HepG2 (cell line): ENCODE measurements around the gene SLC6A8. TPM values are rescaled to one million over a fixed set of nuclear protein-coding genes. Genes with fewer than 3 reads are reported as not detected.

Source experiments
- AHR ChIP-seq: IDR thresholded peaks from 2 replicates; pipeline ENCODE4 v1.6.1; 2018; ENCODE audit warnings: missing genetic modification reagents, missing compliant biosample characterization
- BCL6 ChIP-seq: IDR thresholded peaks from 2 replicates; pipeline ENCODE4 v1.6.1; 2016; ENCODE audit warnings: missing genetic modification reagents, missing compliant biosample characterization
- BHLHE40 ChIP-seq: IDR thresholded peaks from 2 replicates; pipeline ENCODE4 v1.6.1; 2011; ENCODE audit warnings: low read length, improper control_type of control experiment
- FOXA3 ChIP-seq: IDR thresholded peaks from 2 replicates; pipeline ENCODE4 v1.6.1; 2016; ENCODE audit warnings: missing genetic modification reagents, missing compliant biosample characterization
- GTF3A ChIP-seq: sonication (generic); formaldehyde crosslinking; conservative IDR thresholded peaks from 2 replicates; pipeline ENCODE4 v1.4.0; 2020; ENCODE audit warnings: mild to moderate bottlenecking, missing genetic modification reagents
- HDAC2 ChIP-seq: sonication (generic); formaldehyde crosslinking; IDR thresholded peaks from 2 replicates; pipeline ENCODE4 v1.4.0; 2020; ENCODE audit warnings: missing genetic modification reagents
- HNF1A ChIP-seq, 2 experiments: sonication (generic) in 1 of 2; formaldehyde crosslinking in 1 of 2; IDR thresholded peaks; 2 replicates each; pipeline versions ENCODE4 v1.4.0 to v1.6.1; 2016 to 2020; ENCODE audit warnings: borderline replicate concordance in 1 of 2, low read depth in 1 of 2, mild to moderate bottlenecking in 1 of 2, missing genetic modification reagents in 1 of 2
- JUNB ChIP-seq: sonication (generic); formaldehyde crosslinking; IDR thresholded peaks from 2 replicates; pipeline ENCODE4 v1.8.0; 2022; ENCODE audit warnings: missing genetic modification reagents, mild to moderate bottlenecking, borderline replicate concordance
- KDM4B ChIP-seq: sonication (generic); formaldehyde crosslinking; IDR thresholded peaks from 2 replicates; pipeline ENCODE4 v1.4.0; 2020; ENCODE audit warnings: missing genetic modification reagents
- NFATC3 ChIP-seq: sonication (generic); formaldehyde crosslinking; IDR thresholded peaks from 2 replicates; pipeline ENCODE4 v1.5.1; 2020; ENCODE audit warnings: mild to moderate bottlenecking, missing genetic modification reagents
- NR2F6 ChIP-seq, 2 experiments: IDR thresholded peaks; 2 replicates each; pipeline ENCODE4 v1.6.1; 2016; ENCODE audit warnings: antibody characterized with exemption in 1 of 2, mild to moderate bottlenecking in 1 of 2
- PAF1 ChIP-seq: IDR thresholded peaks from 2 replicates; pipeline ENCODE4 v1.6.1; 2016; ENCODE audit warnings: missing genetic modification reagents, missing compliant biosample characterization
- RBM39 ChIP-seq: fragments of 200-400 bp; formaldehyde crosslinking; IDR thresholded peaks from one replicate; pipeline ENCODE4 v1.6.1; 2018; ENCODE audit warnings: antibody characterized with exemption, mild to moderate bottlenecking, low read depth, low read length; ENCODE audit not compliant: poor library complexity, severe bottlenecking
- RORA ChIP-seq: sonication (generic); formaldehyde crosslinking; IDR thresholded peaks from 2 replicates; pipeline ENCODE4 v1.5.0; 2020; ENCODE audit warnings: mild to moderate bottlenecking, missing genetic modification reagents, moderate library complexity
- SNAI1 ChIP-seq: sonication (generic); formaldehyde crosslinking; IDR thresholded peaks from 2 replicates; pipeline ENCODE4 v1.5.0; 2020; ENCODE audit warnings: mild to moderate bottlenecking, missing genetic modification reagents, borderline replicate concordance
- ZFP36 ChIP-seq: fragments of 150-350 bp; IDR thresholded peaks from 2 replicates; pipeline ENCODE4 v1.6.1; 2018; ENCODE audit warnings: borderline replicate concordance, low read length, low read depth; ENCODE audit not compliant: partially characterized antibody
- ZNF207 ChIP-seq: fragments of 450-650 bp; IDR thresholded peaks from 2 replicates; pipeline ENCODE4 v1.6.1; 2016; ENCODE audit warnings: antibody characterized with exemption, borderline replicate concordance
- ZNF350 ChIP-seq: sonication (generic); formaldehyde crosslinking; IDR thresholded peaks from 2 replicates; pipeline ENCODE4 v1.4.0; 2020; ENCODE audit warnings: mild to moderate bottlenecking, low read depth, missing genetic modification reagents, borderline replicate concordance
- ZNF574 ChIP-seq: sonication (generic); formaldehyde crosslinking; IDR thresholded peaks from 2 replicates; pipeline ENCODE4 v1.4.0; 2020; ENCODE audit warnings: missing genetic modification reagents
- ZNF737 ChIP-seq: sonication (generic); formaldehyde crosslinking; IDR thresholded peaks from 2 replicates; pipeline ENCODE4 v1.5.0; 2020; ENCODE audit warnings: missing genetic modification reagents, mild to moderate bottlenecking, borderline replicate concordance
- ZNF841 ChIP-seq: sonication (generic); formaldehyde crosslinking; IDR thresholded peaks from 2 replicates; pipeline ENCODE4 v1.8.1; 2023; ENCODE audit warnings: missing genetic modification reagents, borderline replicate concordance
- polyA plus RNA-seq, 8 experiments: library from polyadenylated mRNA; depleted of rRNA in 3 of 8; stranded (reverse) in 7 of 8; unstranded in 1 of 8; fragments of >200 nt; fragmentation: Illumina TruSeq in 4 of 8; extraction: Trizol in 4 of 8; gene quantifications; 2 replicates each; pipeline versions ENCODE4 v1.2.1 to v1.2.3, GENCODE V29; 2011 to 2016; ENCODE audit warnings: low read depth in 4 of 8, missing spikeins in 1 of 8, mixed read lengths in 1 of 8; ENCODE audit not compliant: insufficient read depth in 1 of 8
- total RNA-seq, 5 experiments: library from RNA; depleted of rRNA; stranded (reverse); fragments of >200 nt; fragmentation: Illumina TruSeq; extraction: Trizol; gene quantifications; 2 replicates each; pipeline ENCODE4 v1.2.3, GENCODE V29; 2016; ENCODE audit warnings: low read depth in 1 of 5

The SLC6A8 gene
- total and polyA plus RNA-seq, 2 of the 13 experiments (the other 11 are each of a cell fraction or from before 2014, with no cell fraction given): 13.9 to 176 TPM

GRCh38 chrX:153723351-153724251 lies 35.9 kb downstream of the SLC6A8 start (continued):
- TF ChIP-seq NFATC3 (CRISPR knock-in tag) (no peak), JUNB (CRISPR knock-in tag) (no peak), NR2F6 (IDR thresholded peaks at IDR 0.05) (no peak), NR2F6 (CRISPR knock-in tag; IDR thresholded peaks at IDR 0.05) (peak; percentile 38; the same call in 1 of the 2 replicates), HDAC2 (CRISPR knock-in tag) (peak; percentile 50; the same call in 1 of the 2 replicates), RBM39 (no peak), ZNF207 (no peak), ZNF841 (CRISPR knock-in tag) (no peak), ZFP36 (no peak), ZNF737 (no peak), GTF3A (CRISPR knock-in tag) (no peak), KDM4B (CRISPR knock-in tag) (no peak), FOXA3 (CRISPR knock-in tag) (peak; percentile 74), RORA (CRISPR knock-in tag) (no peak), ZNF574 (peak; percentile 46; the same call in 1 of the 2 replicates), SNAI1 (no peak; the same call in 1 of the 2 replicates), HNF1A (IDR thresholded peaks at IDR 0.05; ENCODE audit: low read depth) (no peak), HNF1A (CRISPR knock-in tag; IDR thresholded peaks at IDR 0.05; ENCODE audit: borderline replicate concordance) (no peak), BCL6 (CRISPR knock-in tag) (peak; percentile 21; the same call in 1 of the 2 replicates), PAF1 (CRISPR knock-in tag) (no peak), AHR (CRISPR knock-in tag) (no peak), ZNF350 (CRISPR knock-in tag) (peak; percentile 58; the same call in 1 of the 2 replicates), BHLHE40 (peak; percentile 88)
